Bone marrow (tissue), 2 donors: Measurements from ENCODE around the gene MTHFD1L.

Source experiments
- DNase-seq, 2 donors: peaks; one replicate each; lab custom pipeline; 2025; lab: John Stamatoyannopoulos, UW

MTHFD1L gene

DNA sequence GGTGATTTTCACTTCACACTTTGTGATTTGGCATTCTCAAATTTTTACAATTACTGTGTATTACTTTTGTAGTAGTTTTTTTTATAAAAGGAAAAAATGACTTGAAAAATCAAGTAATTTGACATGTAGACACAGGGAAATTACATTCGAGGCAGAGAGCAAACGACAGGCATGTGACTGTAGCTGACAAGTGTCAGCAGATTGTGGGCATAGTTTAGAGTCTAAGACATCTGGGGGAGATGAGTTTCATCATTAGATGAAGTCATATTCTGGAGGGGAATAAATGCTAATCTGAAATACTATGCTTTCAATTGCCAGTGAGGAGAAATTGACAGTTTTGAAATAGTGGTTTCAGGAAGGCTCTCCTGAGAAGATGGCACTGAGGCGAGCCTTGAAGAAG is 126.0 kb downstream of the MTHFD1L start:
- no peak for DNase-seq

GRCh38 chr6:150992262-150992661 is 126.8 kb downstream of the MTHFD1L start:
- DNase-seq, result no peak

- DNase-seq, result no peak
These were observed 127.2 kb downstream of the MTHFD1L start for GRCh38 chr6:150992703-150993102.

- DNase-seq, result no peak
These were observed 127.8 kb downstream of the MTHFD1L start for GRCh38 chr6:150993253-150993652.

DNA sequence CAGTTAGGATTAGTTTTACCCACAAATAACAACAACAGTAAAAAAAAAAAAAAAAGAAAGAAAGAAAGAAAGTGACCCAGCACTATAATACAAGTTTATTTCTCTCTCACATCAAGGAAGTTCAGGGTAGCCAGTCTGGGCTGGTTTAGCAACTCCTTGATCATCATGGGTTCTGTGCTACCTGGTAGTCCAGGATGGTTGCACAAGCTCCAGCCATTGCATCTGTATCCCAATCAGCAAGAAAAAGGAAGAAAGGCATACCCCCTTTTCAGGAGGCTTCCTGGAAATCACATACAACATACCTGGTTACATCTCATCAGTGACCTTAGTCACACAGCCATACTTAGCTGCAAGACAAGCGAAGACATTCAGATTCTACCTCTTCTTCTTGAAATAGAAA is 128.5 kb downstream of the MTHFD1L start:
- no peak for DNase-seq

- DNase-seq, result no peak
These were observed 131.5 kb downstream of the MTHFD1L start for GRCh38 chr6:150996968-150997367.

DNA sequence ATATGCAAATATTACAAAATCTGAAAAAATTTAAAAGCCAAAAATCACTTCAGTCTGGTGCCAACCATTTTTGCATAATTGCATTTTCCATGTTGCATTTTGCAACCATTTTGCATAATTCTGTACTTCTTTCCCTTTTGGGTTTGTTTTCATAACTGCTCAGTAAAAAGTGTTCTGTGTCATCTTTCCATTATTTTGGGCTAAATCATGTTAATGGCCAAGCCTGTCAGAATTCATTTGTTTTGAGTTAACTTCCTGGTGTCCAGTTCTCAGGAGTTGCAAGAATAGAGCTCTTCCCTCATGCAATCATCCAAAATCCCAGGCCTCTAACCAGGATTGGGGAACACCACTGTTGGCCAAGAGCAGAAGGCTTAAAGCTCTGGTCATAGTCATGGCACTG is 133.6 kb downstream of the MTHFD1L start:
- no peak for DNase-seq

DNA sequence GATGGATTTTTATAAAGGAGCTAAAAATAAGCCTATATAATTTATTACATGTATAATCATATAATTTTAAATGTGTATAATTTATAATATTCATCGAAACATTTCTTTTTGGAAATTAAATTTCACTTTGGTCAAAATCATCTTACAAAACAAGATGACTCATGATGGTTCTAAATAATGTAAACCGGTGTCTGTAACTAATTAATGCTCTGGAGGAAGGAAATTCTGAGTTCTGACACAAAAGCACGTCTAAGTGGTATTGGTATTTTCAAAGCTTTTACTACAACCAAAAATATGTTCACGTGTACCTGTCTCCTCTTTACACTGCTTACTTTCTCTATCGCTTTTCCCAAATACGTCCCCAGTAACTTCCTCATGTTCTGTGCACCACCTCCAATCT is 134.1 kb downstream of the MTHFD1L start:
- no peak for DNase-seq

- no peak for DNase-seq
These were observed 136.0 kb downstream of the MTHFD1L start for GRCh38 chr6:151001387-151002056.

DNA sequence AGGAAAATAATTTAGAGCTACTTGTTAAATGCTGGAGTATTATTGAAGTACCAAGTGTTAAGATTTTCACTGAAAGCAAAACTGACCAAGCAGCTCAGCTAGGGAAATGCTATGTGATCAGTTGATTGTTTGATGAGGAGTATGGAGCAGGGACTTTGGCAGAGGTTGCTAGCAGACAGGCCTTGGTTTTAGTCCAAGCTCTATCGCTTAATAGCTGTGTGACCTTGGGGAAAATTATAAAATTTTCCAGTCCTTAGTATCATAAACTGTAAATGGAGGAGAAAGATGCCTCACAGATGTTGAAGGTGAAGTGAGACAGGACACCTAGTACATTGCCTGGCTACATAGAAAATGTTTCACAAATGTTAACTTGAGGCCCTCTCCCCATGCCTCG is 136.6 kb downstream of the MTHFD1L start:
- no peak for DNase-seq

DNA sequence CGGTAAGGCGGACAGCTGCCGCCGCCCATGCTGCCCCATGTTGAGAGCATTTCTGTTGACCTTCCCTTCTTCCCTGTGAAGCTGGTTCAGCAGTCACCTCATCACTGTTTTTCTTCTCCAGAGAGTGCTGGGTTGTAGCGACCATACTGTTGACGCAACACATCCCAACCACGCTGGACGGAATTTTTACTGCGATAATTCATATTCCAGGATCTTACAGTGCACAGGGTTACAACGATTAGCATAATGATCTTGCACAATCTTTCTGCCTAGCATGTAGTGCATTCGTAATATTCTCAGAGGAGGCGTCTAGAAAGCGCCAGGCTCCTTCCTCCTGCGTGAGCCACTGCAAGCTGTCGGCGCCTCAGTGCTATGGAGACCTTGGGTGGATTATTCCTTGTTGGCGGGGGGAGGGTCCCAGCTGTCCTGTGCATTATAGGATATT is 137.0 kb downstream of the MTHFD1L start:
- DNase-seq, result no peak

DNA sequence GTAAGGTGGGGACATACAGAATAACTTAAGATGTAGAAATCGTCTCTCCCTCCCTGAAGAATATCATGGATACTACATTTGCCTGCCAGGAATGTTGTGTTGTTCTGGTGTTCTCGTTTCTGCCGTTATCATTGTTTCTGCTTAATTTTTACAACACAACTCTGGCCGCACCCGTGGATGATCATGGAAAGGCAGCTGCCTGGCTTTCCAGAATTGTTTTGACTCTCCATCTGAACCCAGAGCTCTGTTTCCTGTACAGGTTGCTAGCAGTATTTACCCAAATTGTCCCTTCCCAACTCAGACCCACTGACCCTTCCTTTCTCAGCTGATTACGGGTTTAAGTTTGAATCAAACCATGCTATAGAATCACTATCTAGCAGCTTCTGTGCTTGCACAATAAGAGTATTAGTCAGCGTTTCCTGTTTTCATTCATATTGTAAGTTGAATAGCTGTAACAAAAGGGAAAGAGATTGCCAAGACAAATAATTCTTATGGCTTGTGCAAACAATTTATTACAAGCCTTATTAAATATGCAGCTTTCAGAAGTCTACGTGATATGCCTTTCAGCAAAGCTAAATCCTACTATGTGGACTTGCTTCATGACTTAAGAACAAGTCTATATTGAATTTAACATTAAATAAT is 139.0 kb downstream of the MTHFD1L start:
- DNase-seq, result peak in 1 of 2 donors; percentile 84

- DNase-seq, result no peak
These were observed 139.7 kb downstream of the MTHFD1L start for GRCh38 chr6:151005164-151005563.

DNA sequence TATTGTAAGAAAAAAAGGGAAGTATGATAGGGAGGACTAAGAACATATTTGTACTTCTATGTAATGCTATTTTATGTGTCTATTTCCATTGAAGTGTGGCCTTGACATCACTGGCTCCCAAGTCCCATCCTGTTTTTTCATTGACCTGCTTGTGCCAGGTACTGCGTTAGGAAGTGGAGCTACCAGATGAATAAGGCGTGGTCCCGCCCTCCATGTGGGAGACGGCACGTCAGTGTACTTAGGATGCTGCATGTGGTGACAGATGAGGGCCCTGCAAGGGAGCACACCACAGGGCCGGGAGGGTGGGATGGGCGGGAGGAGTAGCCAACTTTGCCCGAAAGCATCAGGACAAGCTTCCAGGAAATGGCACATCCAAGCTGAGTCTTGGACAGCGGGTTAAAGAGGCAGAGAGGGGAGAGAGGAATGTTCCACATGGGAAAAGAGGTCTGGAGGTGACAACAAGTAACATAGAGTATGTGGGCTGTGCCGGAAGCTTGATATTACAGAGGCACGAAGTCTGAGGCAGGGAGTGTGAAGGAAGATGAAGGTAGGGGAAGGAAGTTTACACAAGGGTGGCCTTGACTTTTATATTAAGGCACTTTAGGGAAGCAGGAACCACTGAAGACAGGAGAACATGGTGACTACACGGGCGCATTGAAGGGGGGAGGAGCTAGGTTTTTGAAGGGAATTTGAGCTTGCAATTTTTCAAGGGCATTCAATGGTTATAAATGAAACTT is 140.6 kb downstream of the MTHFD1L start:
- peak in 1 of 2 donors; percentile 61 for DNase-seq

GRCh38 chr6:151007076-151007475 is 141.6 kb downstream of the MTHFD1L start:
- DNase-seq, result no peak

DNA sequence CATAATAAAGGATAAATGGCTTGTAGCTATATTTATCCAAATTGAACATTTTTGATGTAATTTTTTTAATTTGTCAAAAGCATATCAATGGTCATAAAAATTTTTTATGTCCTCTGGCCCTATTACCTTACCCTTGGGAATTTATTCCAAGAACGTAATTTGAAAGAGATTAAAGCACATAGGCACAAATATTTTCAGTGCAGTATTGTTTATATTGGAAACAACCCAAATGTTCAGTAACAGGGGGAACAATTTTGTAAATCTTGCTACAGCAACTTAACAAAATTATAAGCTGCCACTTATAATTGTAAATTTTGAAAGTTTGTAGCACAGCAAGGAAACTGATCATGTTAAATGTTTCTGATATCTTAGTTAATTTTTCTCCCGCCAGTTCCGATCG is 142.4 kb downstream of the MTHFD1L start:
- DNase-seq, result no peak

- no peak for DNase-seq
These were observed 142.9 kb downstream of the MTHFD1L start for GRCh38 chr6:151008425-151008824.

GRCh38 chr6:151009576-151009975 is 144.1 kb downstream of the MTHFD1L start:
- DNase-seq, result no peak

DNA sequence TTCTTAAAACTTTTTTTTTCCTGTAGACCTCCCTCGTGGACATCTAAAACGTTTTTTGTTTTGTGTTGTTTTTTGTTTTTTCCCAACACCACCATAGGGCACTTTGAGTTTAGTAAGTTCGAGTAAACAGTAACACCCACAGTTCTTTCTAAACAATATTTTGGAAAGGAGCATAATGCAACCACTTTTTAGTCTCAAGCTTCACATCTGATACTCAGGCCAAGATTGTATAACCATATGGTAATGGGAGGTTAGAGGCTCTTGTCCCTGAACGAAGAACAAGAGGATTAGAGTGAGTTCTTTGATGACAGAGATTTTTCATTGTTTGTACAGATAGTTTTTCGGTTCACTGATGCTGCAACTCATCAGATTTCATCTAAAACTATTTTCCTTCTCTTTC is 144.6 kb downstream of the MTHFD1L start:
- no peak for DNase-seq

GRCh38 chr6:151012321-151013294 is 147.1 kb downstream of the MTHFD1L start:
- no peak for DNase-seq

DNA sequence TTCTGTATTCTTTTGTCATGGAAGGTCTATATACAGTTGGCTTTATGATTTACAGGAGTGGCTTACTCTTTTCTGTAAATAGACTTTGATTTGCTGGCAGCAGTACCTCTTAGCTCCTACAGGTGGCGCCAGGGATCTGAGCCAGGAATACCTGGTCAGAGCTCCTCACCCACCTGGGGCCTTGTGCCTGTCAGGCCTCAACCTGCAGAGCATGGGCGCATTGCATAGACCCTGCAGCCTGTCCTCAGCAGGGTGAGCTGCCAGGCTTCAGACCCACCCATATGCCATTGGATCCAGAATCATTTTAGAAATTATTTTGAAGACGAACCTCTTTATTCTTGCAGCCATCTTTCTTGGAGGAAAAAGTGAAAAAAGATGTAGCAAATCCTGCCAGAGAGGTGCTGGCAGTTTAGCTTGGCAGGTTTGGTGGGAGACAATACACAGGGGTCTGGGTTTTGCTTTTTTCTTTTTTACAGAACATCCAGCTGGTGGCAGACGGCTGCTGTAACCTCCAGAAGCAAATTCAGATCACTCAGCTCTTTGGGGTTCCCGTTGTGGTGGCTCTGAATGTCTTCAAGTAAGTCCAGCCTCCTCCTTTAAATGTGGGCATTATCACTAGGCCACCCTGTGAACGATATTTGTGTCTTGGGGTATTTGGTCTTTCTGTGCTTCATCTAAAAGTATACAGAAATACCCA is 149.1 kb downstream of the MTHFD1L start:
- peak in 1 of 2 donors; percentile 54 for DNase-seq
